Kidney glomerular epithelial cell (primary cell): ENCODE results near the gene DCBLD1.
"Not testable (repeated sequence)": the region's sequence is repeated elsewhere in the genome, so short reads cannot be mapped to it uniquely, and the experiment has no call there.

Source experiments
- DNase-seq: peaks from one replicate; lab custom pipeline; 2025; lab: John Stamatoyannopoulos, UW

The DCBLD1 gene

DNA sequence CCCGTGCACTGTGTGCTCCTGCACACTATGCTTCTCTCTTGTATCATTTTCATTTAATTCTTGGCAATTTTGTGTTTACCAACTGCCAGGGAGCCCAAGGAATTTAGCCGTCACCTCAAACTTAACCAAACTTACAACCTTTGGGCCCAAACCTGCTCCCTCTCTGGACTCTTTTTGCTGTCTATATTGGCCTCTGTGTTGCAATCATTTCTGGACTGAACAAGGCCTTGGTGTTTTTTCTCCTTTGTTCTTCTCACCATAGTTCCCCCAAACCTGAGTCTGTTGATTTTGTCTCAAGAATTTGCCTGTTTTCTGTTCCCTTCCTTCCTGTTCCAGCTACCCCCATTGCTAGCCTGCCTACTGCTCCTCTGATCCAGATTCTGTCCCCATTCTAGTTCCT, 19.2 kb downstream of the DCBLD1 start:
- DNase-seq: no peak

GRCh38 chr6:117502580-117502979, 20.1 kb downstream of the DCBLD1 start:
- no peak for DNase-seq

- DNase-seq: no peak
Observed at GRCh38 chr6:117503211-117503610, 20.7 kb downstream of the DCBLD1 start.

- no peak for DNase-seq
Observed at GRCh38 chr6:117504478-117505144, 22.1 kb downstream of the DCBLD1 start.

GRCh38 chr6:117505311-117505710, 22.8 kb downstream of the DCBLD1 start:
- no peak for DNase-seq

DNA sequence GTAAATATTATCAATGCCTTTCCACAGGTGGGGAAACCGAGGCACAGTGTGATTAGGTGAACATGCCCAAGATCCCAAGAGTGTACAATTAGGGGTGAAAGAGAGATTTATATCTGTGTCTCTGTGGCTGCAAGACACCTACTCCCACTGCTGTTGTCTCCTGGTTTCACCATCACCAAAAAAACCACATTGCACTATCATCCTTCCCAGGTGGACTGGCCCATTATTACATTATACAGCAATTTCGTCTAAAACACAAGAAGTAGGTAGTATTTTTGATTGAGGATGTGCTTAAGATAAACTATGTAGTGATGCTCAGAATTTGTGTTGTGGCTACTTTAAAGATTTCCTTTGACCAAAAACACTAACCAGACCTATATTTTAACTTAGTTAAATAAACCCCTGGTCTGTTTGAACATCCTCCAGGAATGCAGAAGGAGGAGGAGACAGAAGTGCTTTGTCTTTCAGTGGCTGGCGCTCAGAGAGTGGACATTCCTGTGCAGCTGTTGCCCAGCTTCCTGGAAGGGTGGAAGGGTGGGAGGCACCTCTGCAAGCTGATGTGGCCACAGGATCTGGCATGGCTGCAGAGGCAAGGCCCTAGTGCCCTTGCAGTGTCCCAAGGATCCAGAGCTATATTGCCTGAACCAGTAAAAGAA, 23.8 kb downstream of the DCBLD1 start:
- peak; percentile 18 for DNase-seq

GRCh38 chr6:117506907-117507306, 24.4 kb downstream of the DCBLD1 start:
- DNase-seq: no peak

DNA sequence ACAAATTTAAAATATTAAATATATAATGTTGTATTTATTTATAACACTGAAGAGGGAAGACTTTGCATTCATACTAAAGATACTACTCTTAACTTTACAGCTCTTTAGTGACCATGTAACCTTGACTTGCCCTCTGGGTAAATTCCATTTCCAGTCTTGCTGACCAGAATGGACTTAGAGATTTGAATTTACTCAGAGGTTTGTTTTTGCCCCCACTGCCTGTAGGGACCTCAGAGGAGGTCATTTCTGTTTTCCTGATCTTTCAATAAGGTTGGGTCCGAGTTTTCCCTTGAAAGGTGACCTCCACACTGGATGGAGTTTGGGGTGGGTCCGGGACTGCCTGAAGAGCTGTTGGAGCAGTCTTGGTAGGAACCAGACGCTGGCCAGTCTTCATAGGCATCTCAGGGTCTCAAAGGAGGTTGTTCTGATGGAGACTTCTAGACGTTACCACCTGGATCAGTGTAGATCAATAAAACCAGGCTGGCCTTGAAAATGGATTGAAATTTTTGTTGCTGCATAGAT, 26.0 kb downstream of the DCBLD1 start:
- no peak for DNase-seq

GRCh38 chr6:117509021-117509420, 26.5 kb downstream of the DCBLD1 start:
- no peak for DNase-seq

GRCh38 chr6:117512056-117512828, 29.8 kb downstream of the DCBLD1 start:
- no peak for DNase-seq

- DNase-seq: no peak
Observed at GRCh38 chr6:117512987-117513573, 30.6 kb downstream of the DCBLD1 start.

DNA sequence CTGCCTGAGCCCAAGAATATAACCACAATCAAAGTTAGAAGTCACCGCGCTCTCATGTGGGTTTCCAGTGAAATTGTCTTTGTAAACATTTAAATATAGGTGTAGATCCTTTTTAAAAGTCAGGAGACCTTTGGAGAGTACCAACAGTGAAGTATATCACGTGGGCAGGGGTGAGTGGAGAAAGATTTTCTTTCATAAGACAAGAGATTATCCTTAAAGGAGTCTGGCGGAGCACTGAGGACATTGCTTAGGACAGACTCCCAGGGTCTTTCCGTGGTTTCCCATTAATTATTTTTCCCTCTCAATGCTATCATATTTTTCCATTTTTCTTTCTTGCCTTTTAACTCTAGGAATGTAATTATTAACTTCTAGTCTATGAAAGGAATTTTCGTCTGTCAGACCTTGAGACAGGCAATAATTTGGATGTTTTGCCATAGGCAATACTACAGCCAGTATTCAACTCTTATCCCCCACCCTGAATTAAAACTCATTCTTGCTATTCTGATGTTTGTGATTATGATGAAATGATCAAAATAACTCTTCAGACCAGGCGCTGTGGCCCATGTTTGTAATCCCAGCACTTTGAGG, 31.4 kb downstream of the DCBLD1 start:
- DNase-seq: peak; percentile 34

GRCh38 chr6:117514655-117515054, 32.2 kb downstream of the DCBLD1 start:
- DNase-seq: no peak

DNA sequence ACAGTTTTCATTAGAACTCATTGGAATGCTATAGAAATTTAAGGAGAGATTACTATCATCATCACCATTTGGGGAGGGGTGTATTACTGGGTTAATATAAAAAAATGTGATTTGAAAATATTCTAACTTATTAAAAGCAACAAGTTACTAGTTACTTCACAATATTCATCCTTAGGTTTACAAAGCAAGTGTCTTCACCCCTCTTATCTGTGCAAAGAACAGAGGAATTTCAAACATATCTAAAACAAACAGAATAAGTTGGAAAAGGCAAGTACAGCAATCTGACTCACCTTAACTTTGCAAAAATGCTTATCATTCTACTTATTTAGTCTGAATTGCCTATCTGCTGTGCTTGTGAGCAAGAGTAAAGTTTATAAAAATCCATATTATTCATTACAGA, 32.9 kb downstream of the DCBLD1 start:
- DNase-seq: no peak

DNA sequence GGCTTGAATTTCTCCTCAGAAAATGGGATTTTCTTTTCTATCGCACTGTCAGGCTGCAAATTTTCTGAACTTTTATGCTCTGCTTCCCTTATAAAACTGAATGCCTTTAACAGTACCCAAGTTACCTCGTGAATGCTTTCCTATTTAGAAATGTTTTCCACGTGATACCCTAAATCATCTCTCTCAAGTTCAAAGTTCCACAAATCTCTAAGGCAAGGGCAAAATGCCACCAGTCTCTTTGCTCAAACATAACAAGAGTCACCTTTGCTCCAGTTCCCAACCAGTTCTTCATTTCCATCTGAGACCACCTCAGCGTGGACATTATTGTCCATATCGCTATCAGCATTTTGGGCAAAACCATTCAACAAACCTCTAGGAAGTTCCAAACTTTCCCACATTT, 35.5 kb downstream of the DCBLD1 start:
- not testable (repeated sequence) for DNase-seq

DNA sequence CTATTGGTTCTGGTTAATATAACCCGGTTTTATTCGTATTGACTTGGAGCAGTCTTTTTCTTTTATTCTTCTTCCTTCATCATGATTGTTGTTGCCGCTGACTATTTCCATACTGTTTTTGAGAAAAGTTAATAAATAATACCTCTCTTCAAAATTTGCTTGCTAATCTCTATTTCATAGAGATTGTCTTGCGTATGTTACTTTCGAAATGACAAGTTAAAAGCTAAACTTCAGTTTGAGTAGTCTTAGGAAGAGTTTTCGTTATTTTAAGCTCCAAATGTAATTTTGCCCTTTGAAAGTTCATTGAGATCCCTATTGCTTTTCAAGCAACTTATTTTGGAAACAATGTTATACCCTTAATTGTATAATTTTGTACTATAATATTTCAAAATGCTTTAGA, 36.4 kb downstream of the DCBLD1 start:
- DNase-seq: no peak

GRCh38 chr6:117520603-117521395, 38.3 kb downstream of the DCBLD1 start:
- DNase-seq: no peak

- DNase-seq: peak; percentile 8
Observed at GRCh38 chr6:117521791-117522502, 39.5 kb downstream of the DCBLD1 start.

DNA sequence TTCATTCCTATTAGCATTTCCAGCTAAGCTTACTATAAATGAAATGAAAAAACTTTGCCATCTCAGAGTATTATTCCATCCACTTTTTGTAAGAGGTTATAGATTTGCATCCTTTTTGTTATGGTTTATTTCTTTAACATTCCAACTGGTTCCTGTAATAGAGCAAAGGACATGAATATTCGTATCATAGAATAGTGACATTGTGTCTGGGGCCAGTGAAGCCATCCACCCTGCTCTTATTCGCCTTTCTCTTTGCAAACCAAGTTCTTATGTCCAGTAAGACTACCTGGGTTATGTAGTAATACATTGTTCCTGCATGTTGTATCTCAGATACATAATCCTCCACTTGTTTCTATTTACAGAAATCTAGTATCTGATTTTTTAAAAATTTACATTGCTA, 43.1 kb downstream of the DCBLD1 start:
- no peak for DNase-seq

GRCh38 chr6:117530467-117531242, 48.2 kb downstream of the DCBLD1 start:
- no peak for DNase-seq
